GM12874 (cell line): ENCODE results near the gene LRIG2.

Source experiments
- CTCF ChIP-seq: IDR thresholded peaks from 2 replicates; pipeline ENCODE4 v1.5.1; 2011; ENCODE audit warnings: low read depth, mild to moderate bottlenecking, control low read depth, low read length, moderate library complexity; ENCODE audit not compliant: insufficient read depth

The LRIG2 gene

GRCh38 chr1:113074237-113074636 is 1.2 kb downstream of the LRIG2 start:
- no peak for TF ChIP-seq CTCF

DNA sequence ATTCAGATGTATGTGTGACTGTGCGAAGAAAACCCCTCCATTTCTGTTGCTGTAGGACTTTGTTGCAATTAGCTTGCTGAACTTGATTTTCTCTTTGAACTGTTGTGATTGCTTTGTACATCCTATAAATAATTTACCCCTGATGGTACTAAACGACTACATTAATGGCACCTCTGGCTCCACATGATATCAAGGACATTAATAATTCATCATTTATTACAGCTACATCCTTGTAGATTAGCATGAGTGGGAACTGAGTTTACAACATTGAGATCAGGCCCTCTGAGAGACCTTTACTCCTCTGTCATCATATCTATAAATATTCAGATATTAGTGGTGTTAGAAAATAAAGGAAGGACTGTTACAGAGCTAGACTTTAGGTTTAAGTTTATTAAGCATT is 13.5 kb downstream of the LRIG2 start:
- TF ChIP-seq CTCF: no peak

- no peak for TF ChIP-seq CTCF
Observed at GRCh38 chr1:113088972-113089371, 16.0 kb downstream of the LRIG2 start.

GRCh38 chr1:113090051-113090450 is 17.1 kb downstream of the LRIG2 start:
- TF ChIP-seq CTCF: no peak

DNA sequence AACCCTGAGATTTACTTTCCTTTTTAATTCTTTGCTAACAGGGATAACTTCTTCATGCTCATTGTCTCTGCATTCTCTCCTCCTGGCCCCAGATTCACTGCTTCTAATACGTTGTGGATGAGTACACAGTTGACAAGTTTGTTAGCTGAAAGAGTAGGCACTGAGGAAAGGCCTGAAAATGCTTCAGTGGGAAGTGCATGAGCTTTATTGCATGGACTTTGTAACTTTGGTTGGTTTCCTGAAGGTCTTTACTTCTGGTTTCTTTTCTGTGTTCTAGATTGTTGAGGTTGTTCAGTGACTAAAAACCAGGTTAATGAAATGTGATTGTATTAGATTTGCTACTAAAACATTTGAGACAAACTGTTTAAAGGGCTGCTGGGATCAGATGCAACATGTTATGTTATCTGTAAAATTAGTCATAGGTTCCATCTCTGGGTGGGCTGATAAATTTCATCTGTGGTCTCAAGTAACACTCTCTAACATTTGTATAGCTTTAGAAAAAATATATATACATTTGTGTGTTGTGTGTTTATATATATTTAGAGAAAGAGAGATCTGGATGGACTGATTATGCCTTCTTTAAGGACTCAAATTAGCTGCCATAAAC is 19.1 kb downstream of the LRIG2 start:
- no peak for TF ChIP-seq CTCF

DNA sequence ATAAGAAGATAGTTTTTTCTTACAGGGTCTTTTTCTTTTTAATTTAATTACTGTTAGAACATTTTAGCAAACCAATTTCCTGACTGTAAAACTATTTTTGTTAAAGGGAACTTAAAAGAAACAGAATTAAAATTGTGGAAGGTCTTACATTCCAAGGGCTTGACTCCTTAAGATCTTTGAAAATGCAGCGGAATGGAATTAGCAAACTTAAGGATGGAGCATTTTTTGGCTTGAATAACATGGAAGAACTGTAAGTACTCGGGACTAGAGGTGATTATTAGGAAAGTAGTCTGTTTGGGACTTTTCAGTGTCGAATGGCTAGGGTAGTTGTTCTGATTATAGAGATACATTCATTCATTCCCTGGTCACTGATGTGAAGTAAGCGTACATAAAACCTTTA is 21.5 kb downstream of the LRIG2 start:
- TF ChIP-seq CTCF: no peak

DNA sequence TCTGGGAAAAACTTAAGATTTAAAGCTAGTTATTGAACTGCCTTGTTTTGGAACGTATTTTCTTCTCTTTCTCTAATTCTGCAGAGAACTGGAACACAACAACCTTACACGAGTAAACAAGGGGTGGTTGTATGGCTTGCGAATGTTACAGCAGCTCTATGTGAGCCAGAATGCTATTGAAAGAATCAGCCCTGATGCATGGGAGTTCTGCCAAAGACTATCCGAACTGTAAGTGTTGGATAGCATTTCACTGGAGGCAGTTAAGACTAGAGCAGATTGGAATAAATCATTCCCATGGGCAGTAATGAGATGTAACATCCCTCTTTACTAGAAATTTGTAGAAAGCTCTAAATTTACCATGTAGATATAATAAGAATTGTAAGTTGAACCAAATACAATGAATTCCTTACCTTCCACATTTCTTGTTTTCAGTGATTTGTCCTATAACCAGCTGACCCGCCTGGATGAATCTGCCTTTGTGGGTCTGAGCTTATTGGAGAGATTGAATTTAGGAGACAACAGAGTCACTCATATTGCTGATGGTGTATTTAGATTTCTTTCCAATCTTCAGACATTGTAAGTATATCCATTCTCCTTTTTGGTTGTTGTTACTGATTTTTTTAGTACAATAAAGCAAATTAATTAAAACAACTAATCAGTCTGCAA is 22.9 kb downstream of the LRIG2 start:
- TF ChIP-seq CTCF: no peak
